ENCODE results near the gene FDXR.

- TF ChIP-seq EZH2 (IDR thresholded peaks at IDR 0.05; ENCODE audit: insufficient read depth, low read length): no peak
- TF ChIP-seq CTCF (IDR thresholded peaks at IDR 0.05; ENCODE audit: insufficient read depth, low read depth, low read length): no peak
Observed at GRCh38 chr17:74892013-74892841, 19.4 kb upstream of the FDXR start.

All from astrocyte (in vitro differentiated cells and primary cell).